GM19099 (cell line): ENCODE results near the gene TIGD4.

ENCODE experiments used
- POLR2A ChIP-seq: IDR thresholded peaks from 3 replicates; pipeline ENCODE4 v1.6.1; 2011; ENCODE audit warnings: low read depth; ENCODE audit not compliant: insufficient read length; ENCODE audit errors: extremely low read depth

TIGD4 gene

GRCh38 chr4:152735906-152736305 lies 43.6 kb downstream of the TIGD4 start:
- no peak for TF ChIP-seq POLR2A

GRCh38 chr4:152735396-152735859 lies 44.1 kb downstream of the TIGD4 start:
- TF ChIP-seq POLR2A = no peak

- TF ChIP-seq POLR2A = no peak
Measured at GRCh38 chr4:152734699-152735050, 44.9 kb downstream of the TIGD4 start.

GRCh38 chr4:152734015-152734698 lies 45.4 kb downstream of the TIGD4 start:
- no peak for TF ChIP-seq POLR2A

GRCh38 chr4:152731997-152732396 lies 47.5 kb downstream of the TIGD4 start:
- no peak for TF ChIP-seq POLR2A

- TF ChIP-seq POLR2A = no peak
Measured at GRCh38 chr4:152729466-152729865, 50.1 kb downstream of the TIGD4 start.

- no peak for TF ChIP-seq POLR2A
Measured at GRCh38 chr4:152728343-152728742, 51.2 kb downstream of the TIGD4 start.

GRCh38 chr4:152727784-152728183 lies 51.7 kb downstream of the TIGD4 start:
- no peak for TF ChIP-seq POLR2A

- no peak for TF ChIP-seq POLR2A
Measured at GRCh38 chr4:152724494-152724893, 55.0 kb downstream of the TIGD4 start.

GRCh38 chr4:152723236-152723635 lies 56.3 kb downstream of the TIGD4 start:
- no peak for TF ChIP-seq POLR2A

GRCh38 chr4:152719801-152720556 lies 59.6 kb downstream of the TIGD4 start:
- TF ChIP-seq POLR2A = no peak
